NT2/D1 (cell line): ENCODE measurements around the gene GSTM2.

ENCODE experiments used
- DNase-seq: peaks from one replicate; pipeline ENCODE4 v3.0.0-alpha.2; 2011; ENCODE audit warnings: low read depth, low spot score
- H3K27me3 ChIP-seq: 2 replicates; pipeline ENCODE4 v1.6.0; 2011; ENCODE audit warnings: mild to moderate bottlenecking; ENCODE audit not compliant: insufficient read length, insufficient read depth
- H3K36me3 ChIP-seq: 2 replicates; pipeline ENCODE4 v1.6.1; 2011; ENCODE audit warnings: mild to moderate bottlenecking, low read length, mixed read lengths; ENCODE audit not compliant: insufficient read depth, insufficient read length
- H3K4me1 ChIP-seq: 2 replicates; pipeline ENCODE4 v1.5.1; 2011; ENCODE audit not compliant: insufficient read depth, insufficient read length
- H3K4me3 ChIP-seq: 2 replicates; pipeline ENCODE4 v1.5.1; 2011; ENCODE audit warnings: low read depth; ENCODE audit not compliant: insufficient read length
- H3K9ac ChIP-seq: 2 replicates; pipeline ENCODE4 v1.6.0; 2011; ENCODE audit warnings: low read depth; ENCODE audit not compliant: insufficient read length
- H3K9me3 ChIP-seq: 2 replicates; pipeline ENCODE4 v1.5.1; 2011; ENCODE audit warnings: mild to moderate bottlenecking, low read length; ENCODE audit not compliant: insufficient read depth
- SUZ12 ChIP-seq: IDR thresholded peaks from 2 replicates; pipeline ENCODE4 v1.6.1; 2011; ENCODE audit not compliant: insufficient read length, insufficient read depth; ENCODE audit errors: extremely low read depth
- YY1 ChIP-seq: IDR thresholded peaks from 2 replicates; pipeline ENCODE4 v1.6.1; 2011; ENCODE audit not compliant: insufficient read length, insufficient read depth
- ZNF274 ChIP-seq: IDR thresholded peaks from 2 replicates; pipeline ENCODE4 v1.6.1; 2011; ENCODE audit warnings: mild to moderate bottlenecking, low read depth, low read length

GSTM2 gene

DNA sequence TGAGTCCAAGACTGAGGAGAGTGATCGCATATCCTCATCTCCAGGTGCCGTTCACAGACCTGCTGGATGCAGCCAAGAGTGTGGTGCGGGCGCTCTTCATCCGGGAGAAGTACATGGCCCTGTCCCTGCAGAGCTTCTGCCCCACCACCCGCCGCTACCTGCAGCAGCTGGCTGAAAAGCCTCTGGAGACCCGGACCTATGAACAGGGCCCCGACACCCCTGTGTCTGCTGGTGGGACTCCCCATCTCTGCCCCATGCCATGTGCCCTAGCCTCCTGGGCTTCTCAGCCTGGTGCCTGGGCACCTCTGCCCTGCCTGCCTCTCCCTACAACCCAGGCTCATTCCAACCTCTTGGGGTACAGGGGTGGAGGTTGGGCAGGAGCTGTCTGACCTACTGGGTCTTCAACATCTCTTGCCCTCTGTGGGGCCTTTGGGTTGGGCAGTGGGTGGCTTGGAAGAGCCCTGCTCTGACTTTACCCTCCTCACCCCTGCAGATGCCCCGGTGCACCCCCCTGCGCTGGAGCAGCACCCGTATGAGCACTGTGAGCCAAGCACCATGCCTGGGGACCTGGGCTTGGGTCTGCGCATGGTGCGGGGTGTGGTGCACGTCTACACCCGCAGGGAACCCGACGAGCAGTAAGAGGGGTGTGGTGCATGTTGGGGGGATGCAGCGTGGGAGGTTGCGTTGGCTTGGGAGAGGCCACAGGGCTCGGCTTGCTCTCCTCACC, 41.0 kb upstream of the GSTM2 start:
- Histone ChIP-seq H3K27me3 (no peaks in the 10 kb centered on the region), H3K36me3 (peaks cover 79% of the 10 kb centered on the region), H3K9ac (no peak overlapping the region), H3K4me1 (peaks cover 39% of the 10 kb centered on the region), H3K9me3 (no peaks in the 10 kb centered on the region), H3K4me3 (no peak overlapping the region)
- no peak for DNase-seq
- no peak for TF ChIP-seq ZNF274
- TF ChIP-seq YY1: no peak

DNA sequence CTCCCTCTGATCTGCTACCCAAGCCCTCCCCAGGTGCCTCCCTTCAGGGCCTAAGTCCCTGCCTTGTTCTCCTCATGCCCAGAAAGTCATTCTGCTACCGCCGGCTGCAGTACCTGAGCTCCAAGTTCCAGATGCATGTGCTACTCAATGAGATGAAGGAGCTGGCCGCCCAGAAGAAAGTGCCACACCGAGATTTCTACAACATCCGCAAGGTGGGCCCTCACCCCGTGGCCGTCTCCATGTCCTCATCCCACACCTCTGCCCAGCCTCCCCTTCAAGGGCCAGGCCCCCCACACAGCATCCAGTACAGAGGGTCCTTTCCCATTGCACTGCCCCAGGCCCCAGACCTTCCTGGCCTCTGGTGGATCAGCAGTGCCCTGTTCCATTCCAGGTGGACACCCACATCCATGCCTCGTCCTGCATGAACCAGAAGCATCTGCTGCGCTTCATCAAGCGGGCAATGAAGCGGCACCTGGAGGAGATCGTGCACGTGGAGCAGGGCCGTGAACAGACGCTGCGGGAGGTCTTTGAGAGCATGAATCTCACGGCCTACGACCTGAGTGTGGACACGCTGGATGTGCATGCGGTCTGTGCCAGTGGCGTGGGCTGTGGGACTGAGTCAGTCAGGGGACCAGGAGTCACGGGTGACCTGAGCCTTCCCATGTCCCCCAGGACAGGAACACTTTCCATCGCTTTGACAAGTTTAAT, 40.0 kb upstream of the GSTM2 start:
- H3K9me3 ChIP-seq: no peaks in the 10 kb centered on the region
- no peak for DNase-seq
- H3K27me3 ChIP-seq: no peaks in the 10 kb centered on the region
- peaks cover 35% of the 10 kb centered on the region for H3K4me1 ChIP-seq
- peaks cover 79% of the 10 kb centered on the region for H3K36me3 ChIP-seq
- H3K4me3 ChIP-seq: no peak overlapping the region
- no peak overlapping the region for H3K9ac ChIP-seq
- TF ChIP-seq ZNF274 (no peak), SUZ12 (no peak)

DNA sequence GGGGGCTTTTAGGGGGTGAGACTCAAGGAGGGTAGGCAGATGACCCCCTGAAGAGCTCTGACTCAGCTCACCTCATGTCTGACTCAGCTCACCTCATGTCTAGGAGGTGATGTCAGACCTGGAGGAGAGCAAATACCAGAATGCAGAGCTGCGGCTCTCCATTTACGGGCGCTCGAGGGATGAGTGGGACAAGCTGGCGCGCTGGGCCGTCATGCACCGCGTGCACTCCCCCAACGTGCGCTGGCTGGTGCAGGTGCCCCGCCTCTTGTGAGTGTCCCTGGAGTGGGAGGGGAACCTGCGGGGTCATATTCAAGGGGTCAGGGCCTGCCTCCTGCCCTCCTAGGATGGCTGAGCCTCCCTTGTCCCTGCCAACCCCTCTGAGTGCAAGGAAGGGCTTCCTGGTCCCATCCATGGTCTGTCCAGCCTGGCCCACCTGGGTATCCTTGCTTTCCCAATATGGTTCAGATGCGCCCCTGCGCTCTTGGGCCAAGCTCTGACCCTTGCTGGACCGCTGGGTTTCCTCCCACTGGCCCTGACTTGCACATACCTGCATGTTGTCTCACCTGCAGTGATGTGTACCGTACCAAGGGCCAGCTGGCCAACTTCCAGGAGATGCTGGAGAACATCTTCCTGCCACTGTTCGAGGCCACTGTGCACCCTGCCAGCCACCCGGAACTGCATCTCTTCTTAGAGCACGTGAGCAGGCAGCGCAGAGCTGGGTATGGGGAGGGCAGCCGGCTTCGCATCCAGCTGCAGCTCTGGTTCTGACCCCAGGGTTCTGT, 39.1 kb upstream of the GSTM2 start:
- Histone ChIP-seq H3K27me3 (no peaks in the 10 kb centered on the region), H3K9me3 (no peaks in the 10 kb centered on the region), H3K4me1 (peaks cover 29% of the 10 kb centered on the region), H3K36me3 (peaks cover 77% of the 10 kb centered on the region), H3K9ac (no peak overlapping the region), H3K4me3 (no peak overlapping the region)
- DNase-seq: no peak
- TF ChIP-seq SUZ12 (no peak), YY1 (no peak), ZNF274 (no peak)

DNA sequence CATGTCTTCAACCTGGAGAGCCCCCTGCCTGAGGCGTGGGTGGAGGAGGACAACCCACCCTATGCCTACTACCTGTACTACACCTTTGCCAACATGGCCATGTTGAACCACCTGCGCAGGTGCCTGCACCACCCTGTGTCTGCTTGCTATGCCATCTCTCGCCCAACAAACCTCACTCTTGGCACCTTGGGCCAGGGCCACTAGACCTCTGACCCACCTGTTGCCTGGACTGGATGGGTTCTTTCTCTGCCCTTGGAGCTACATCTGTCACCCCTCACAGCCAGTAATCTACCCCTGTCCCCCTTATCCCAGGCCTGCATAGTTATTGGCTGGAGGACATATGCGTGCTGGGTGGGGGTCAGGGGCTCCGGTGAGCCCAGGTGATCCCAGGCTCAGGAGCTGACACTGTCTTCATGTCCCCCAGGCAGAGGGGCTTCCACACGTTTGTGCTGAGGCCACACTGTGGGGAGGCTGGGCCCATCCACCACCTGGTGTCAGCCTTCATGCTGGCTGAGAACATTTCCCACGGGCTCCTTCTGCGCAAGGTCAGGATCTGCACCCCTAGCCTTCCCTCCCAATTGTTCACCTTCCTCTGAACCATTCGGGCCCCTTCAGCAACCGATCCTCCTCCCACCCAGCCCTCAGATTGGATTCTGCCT, 38.4 kb upstream of the GSTM2 start:
- H3K9me3 ChIP-seq: no peaks in the 10 kb centered on the region
- peaks cover 22% of the 10 kb centered on the region for H3K4me1 ChIP-seq
- no peak overlapping the region for H3K9ac ChIP-seq
- peaks cover 77% of the 10 kb centered on the region for H3K36me3 ChIP-seq
- TF ChIP-seq YY1 (no peak), SUZ12 (no peak), ZNF274 (no peak)
- no peak overlapping the region for H3K4me3 ChIP-seq
- H3K27me3 ChIP-seq: no peaks in the 10 kb centered on the region
- DNase-seq: no peak

DNA sequence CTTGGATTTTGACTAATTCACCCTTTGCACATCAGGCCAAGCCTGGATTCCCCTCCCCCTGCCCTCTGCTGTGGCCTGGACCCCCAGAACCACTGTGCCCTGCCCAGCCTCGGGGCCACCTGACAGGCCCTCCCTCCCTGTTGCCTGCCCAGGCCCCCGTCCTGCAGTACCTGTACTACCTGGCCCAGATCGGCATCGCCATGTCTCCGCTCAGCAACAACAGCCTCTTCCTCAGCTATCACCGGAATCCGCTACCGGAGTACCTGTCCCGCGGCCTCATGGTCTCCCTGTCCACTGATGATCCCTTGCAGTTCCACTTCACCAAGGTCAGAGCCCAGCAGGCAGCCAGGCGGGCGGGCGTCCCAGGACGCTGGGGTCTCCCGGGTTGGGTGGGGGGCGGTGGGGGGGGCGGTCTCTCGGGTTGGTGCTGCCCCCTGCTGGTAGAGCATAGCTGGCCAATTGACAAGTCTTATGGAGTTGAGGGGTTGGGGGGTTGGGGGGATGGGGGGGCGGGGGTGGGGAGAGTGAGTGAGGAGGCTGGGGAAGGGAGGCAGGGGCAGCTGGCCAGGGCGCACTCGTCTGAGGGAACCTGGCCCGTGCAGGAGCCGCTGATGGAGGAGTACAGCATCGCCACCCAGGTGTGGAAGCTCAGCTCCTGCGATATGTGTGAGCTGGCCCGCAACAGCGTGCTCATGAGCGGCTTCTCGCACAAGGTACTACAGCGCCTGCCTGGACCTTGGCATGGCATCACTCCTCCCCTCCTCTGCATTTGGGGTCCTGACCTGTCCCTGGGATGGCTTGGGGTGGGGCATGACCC, 37.6 kb upstream of the GSTM2 start:
- peak overlapping the region; percentile 12 for H3K9ac ChIP-seq
- H3K4me3 ChIP-seq: no peak overlapping the region
- H3K4me1 ChIP-seq: peaks cover 16% of the 10 kb centered on the region
- peaks cover 71% of the 10 kb centered on the region for H3K36me3 ChIP-seq
- TF ChIP-seq SUZ12: no peak
- no peak for TF ChIP-seq ZNF274
- no peak for DNase-seq
- no peaks in the 10 kb centered on the region for H3K27me3 ChIP-seq
- H3K9me3 ChIP-seq: no peaks in the 10 kb centered on the region

DNA sequence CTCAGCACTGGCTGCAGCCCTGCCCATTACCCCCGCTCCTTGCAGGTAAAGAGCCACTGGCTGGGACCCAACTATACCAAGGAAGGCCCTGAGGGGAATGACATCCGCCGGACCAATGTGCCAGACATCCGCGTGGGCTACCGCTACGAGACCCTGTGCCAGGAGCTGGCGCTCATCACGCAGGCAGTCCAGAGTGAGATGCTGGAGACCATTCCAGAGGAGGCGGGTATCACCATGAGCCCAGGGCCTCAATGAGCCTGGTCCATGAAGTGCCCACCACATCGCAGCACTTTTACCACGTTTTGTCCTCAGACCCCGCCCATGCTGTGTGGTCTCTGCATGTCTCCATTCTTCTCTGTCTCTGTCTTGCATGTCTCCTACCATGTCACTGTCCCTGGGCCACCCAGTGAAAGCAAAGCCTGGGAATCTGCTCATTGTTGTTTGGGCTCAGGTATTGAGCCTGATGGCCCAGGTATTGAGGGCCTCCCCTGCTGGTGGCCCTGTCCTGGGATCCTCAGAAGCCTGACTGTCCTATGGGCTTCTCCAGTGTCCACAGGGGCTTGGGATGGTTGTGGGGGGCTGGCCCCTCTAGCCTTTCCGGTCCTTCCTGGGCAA, 36.9 kb upstream of the GSTM2 start:
- peak overlapping the region; percentile 12 for H3K9ac ChIP-seq
- peaks cover 13% of the 10 kb centered on the region for H3K4me1 ChIP-seq
- no peaks in the 10 kb centered on the region for H3K9me3 ChIP-seq
- TF ChIP-seq ZNF274: no peak
- no peak for TF ChIP-seq SUZ12
- TF ChIP-seq YY1: no peak
- peaks cover 65% of the 10 kb centered on the region for H3K36me3 ChIP-seq
- no peak overlapping the region for H3K4me3 ChIP-seq
- no peaks in the 10 kb centered on the region for H3K27me3 ChIP-seq
- DNase-seq: no peak
